Measurements from ENCODE around the gene AKR1C3.
"Not testable (repeated sequence)": the region's sequence is repeated elsewhere in the genome, so short reads cannot be mapped to it uniquely, and the experiment has no call there.

AKR1C3 gene

DNA sequence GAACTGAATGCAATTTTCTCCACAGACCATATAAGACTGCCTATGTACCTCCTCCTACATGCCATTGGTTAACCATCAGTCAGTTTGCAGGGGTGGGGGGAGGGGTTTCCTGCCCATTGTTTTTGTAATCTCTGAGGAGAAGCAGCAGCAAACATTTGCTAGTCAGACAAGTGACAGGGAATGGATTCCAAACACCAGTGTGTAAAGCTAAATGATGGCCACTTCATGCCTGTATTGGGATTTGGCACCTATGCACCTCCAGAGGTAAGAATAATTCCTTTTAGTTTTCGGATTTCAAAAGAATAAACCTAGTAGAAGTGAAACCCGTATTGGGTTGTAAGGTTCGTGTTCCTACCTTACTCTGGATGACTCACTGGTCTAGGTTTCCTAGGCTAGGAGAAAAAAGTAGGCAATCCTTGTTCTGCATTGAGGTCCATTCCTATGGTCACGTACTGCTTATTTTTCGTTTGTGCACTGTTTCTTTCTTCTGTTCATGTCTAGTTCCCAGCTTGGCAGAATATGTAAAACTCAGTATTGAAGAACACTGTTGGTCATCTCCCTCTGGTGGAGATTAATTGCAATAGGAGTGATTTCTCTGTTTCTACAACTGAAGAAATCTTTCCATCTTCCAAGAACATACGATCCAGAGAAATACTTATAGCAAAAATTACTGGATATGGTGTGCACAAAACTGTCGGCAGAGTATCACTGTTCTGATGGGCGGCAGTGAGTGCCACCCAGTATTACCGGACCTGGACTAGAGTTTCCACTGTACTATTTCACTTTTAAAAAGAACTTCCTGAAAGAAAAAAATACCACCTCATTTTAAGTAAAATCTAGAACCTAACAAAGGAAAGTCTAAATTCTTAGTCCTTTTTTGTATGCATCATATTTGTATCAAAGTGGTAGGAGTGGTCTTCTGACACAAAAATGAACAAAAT, at the start of gene AKR1C3:
AKR1C3 (plus strand) TSS at position 150 of the 941 bp plus-strand sequence; CDS start at position 181, 31 bp downstream.
- peaks cover 0 to 54% (median 41%) of the 10 kb centered on the region in 5 donors for H3K4me1 ChIP-seq (ENCODE audit: control insufficient read depth in 5 of 5, insufficient read depth in 5 of 5, low read length in 5 of 5)

GRCh38 chr10:5045095-5045494, 49.1 kb upstream of the AKR1C3 start:
- no peak overlapping the region for H3K4me3 ChIP-seq (ENCODE audit: low read depth in 1 of 5, low read length in 5 of 5)
- peaks cover 5 to 41% (median 35%) of the 10 kb centered on the region in 5 donors for H3K4me1 ChIP-seq (ENCODE audit: control insufficient read depth in 5 of 5, insufficient read depth in 5 of 5, low read length in 5 of 5)
- no peaks in the 10 kb centered on the region for H3K36me3 ChIP-seq (ENCODE audit: control insufficient read depth in 5 of 5, insufficient read depth in 5 of 5, low read length in 5 of 5)
- H3K27me3 ChIP-seq (ENCODE audit: control insufficient read depth in 5 of 5, insufficient read depth in 4 of 5, low read length in 5 of 5): no peaks in the 10 kb centered on the region
- peak overlapping the region; percentile 20 for H3K27ac ChIP-seq (ENCODE audit: low read depth, low read length)
- no peaks in the 10 kb centered on the region for H3K9me3 ChIP-seq (ENCODE audit: control insufficient read depth in 5 of 5, low read length in 5 of 5)
- H3K9ac ChIP-seq (ENCODE audit: low read length in 5 of 5): no peak overlapping the region

More for the DNA sequence above, at the start of gene AKR1C3:
- Histone ChIP-seq H3K27ac (ENCODE audit: low read depth, low read length) (peak within 1 kb of the TSS; percentile 84), H3K4me3 (ENCODE audit: low read depth in 1 of 5, low read length in 5 of 5) (peak within 1 kb of the TSS; percentile 67 to 94 (median 81)), H3K27me3 (ENCODE audit: control insufficient read depth in 5 of 5, insufficient read depth in 4 of 5, low read length in 5 of 5) (no peaks in the 10 kb centered on the region), H3K36me3 (ENCODE audit: control insufficient read depth in 5 of 5, insufficient read depth in 5 of 5, low read length in 5 of 5) (peaks cover 20 to 28% (median 23%) of the 10 kb centered on the region in 5 donors), H3K9ac (ENCODE audit: low read length in 5 of 5) (peak within 1 kb of the TSS; percentile 58 to 90 (median 71)), H3K9me3 (ENCODE audit: control insufficient read depth in 5 of 5, low read length in 5 of 5) (no peaks in the 10 kb centered on the region)

- Histone ChIP-seq H3K36me3 (ENCODE audit: control insufficient read depth in 5 of 5, insufficient read depth in 5 of 5, low read length in 5 of 5) (no peaks in the 10 kb centered on the region), H3K4me3 (ENCODE audit: low read depth in 1 of 5, low read length in 5 of 5) (no peak overlapping the region), H3K4me1 (ENCODE audit: control insufficient read depth in 5 of 5, insufficient read depth in 5 of 5, low read length in 5 of 5) (peaks cover under 1 to 30% (median 24%) of the 10 kb centered on the region in 5 donors), H3K27ac (ENCODE audit: low read depth, low read length) (no peak overlapping the region), H3K9ac (ENCODE audit: low read length in 5 of 5) (no peak overlapping the region), H3K9me3 (ENCODE audit: control insufficient read depth in 5 of 5, low read length in 5 of 5) (no peaks in the 10 kb centered on the region), H3K27me3 (ENCODE audit: control insufficient read depth in 5 of 5, insufficient read depth in 4 of 5, low read length in 5 of 5) (no peaks in the 10 kb centered on the region)
Observed at GRCh38 chr10:5046410-5046809, 47.8 kb upstream of the AKR1C3 start.

DNA sequence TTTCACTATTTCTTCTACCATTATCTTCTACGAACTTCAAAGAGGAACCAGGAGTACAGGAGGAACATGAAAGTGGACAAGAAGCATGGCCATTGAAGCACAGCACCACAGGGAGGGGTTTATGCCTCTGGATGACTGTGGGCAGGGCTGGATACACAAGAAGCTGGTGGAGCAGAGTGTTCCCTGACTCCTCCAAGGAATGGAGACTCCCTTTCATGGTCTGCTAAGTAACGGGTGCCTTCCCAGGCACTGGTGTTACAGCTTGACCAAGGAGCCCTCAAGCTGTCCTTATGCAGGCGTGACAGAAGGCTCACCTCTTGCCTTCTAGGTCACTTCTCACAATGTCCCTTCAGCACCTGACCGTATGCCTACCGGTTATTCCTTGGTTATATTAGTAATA, 47.2 kb upstream of the AKR1C3 start:
- not testable (repeated sequence) for H3K27me3 ChIP-seq (ENCODE audit: control insufficient read depth in 5 of 5, insufficient read depth in 4 of 5, low read length in 5 of 5); H3K4me3 ChIP-seq (ENCODE audit: low read depth in 1 of 5, low read length in 5 of 5); H3K9me3 ChIP-seq (ENCODE audit: control insufficient read depth in 5 of 5, low read length in 5 of 5); H3K9ac ChIP-seq (ENCODE audit: low read length in 5 of 5); H3K36me3 ChIP-seq (ENCODE audit: control insufficient read depth in 5 of 5, insufficient read depth in 5 of 5, low read length in 5 of 5); H3K27ac ChIP-seq (ENCODE audit: low read depth, low read length)
- peaks cover 0 to 23% (median 18%) of the 10 kb centered on the region in 5 donors for H3K4me1 ChIP-seq (ENCODE audit: control insufficient read depth in 5 of 5, insufficient read depth in 5 of 5, low read length in 5 of 5)

- no peak overlapping the region for H3K27ac ChIP-seq (ENCODE audit: low read depth, low read length)
- H3K9me3 ChIP-seq (ENCODE audit: control insufficient read depth in 5 of 5, low read length in 5 of 5): no peaks in the 10 kb centered on the region
Observed at GRCh38 chr10:5047912-5048628, 46.1 kb upstream of the AKR1C3 start.

GRCh38 chr10:5052951-5053500, 41.2 kb upstream of the AKR1C3 start:
- H3K27ac ChIP-seq (ENCODE audit: low read depth, low read length): not testable (repeated sequence)

More at GRCh38 chr10:5047912-5048628, 46.1 kb upstream of the AKR1C3 start:
- Histone ChIP-seq H3K4me1 (ENCODE audit: control insufficient read depth in 5 of 5, insufficient read depth in 5 of 5, low read length in 5 of 5) (peaks cover 0 to 14% (median 9%) of the 10 kb centered on the region in 5 donors), H3K27me3 (ENCODE audit: control insufficient read depth in 5 of 5, insufficient read depth in 4 of 5, low read length in 5 of 5) (no peaks in the 10 kb centered on the region), H3K9ac (ENCODE audit: low read length in 5 of 5) (no peak overlapping the region), H3K4me3 (ENCODE audit: low read depth in 1 of 5, low read length in 5 of 5) (no peak overlapping the region), H3K36me3 (ENCODE audit: control insufficient read depth in 5 of 5, insufficient read depth in 5 of 5, low read length in 5 of 5) (no peaks in the 10 kb centered on the region)

DNA sequence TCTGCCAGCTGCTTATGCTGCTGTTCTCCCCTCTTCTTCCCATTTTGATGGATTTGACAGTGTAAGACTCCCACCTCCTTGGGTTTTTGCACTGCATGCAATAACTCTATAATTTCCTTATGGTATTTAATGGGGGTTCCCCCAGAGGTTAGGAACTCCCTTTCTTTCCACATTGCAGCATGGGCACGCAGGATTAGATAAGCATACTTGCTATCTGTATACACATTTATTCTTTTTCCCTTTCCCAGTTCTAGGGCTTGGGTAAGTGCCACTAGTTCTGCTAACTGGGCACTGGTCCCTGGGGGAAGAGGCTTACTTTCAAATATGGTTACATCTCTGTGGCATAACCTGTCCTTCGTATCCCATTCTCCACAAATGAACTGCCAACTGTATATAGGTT, 39.4 kb upstream of the AKR1C3 start:
- not testable (repeated sequence) for H3K4me3 ChIP-seq (ENCODE audit: low read depth in 1 of 5, low read length in 5 of 5); H3K27ac ChIP-seq (ENCODE audit: low read depth, low read length); H3K27me3 ChIP-seq (ENCODE audit: control insufficient read depth in 5 of 5, insufficient read depth in 4 of 5, low read length in 5 of 5); H3K9me3 ChIP-seq (ENCODE audit: control insufficient read depth in 5 of 5, low read length in 5 of 5); H3K4me1 ChIP-seq (ENCODE audit: control insufficient read depth in 5 of 5, insufficient read depth in 5 of 5, low read length in 5 of 5); H3K36me3 ChIP-seq (ENCODE audit: control insufficient read depth in 5 of 5, insufficient read depth in 5 of 5, low read length in 5 of 5); H3K9ac ChIP-seq (ENCODE audit: low read length in 5 of 5)

More at GRCh38 chr10:5052951-5053500, 41.2 kb upstream of the AKR1C3 start:
- H3K9ac ChIP-seq (ENCODE audit: low read length in 5 of 5); H3K9me3 ChIP-seq (ENCODE audit: control insufficient read depth in 5 of 5, low read length in 5 of 5); H3K4me1 ChIP-seq (ENCODE audit: control insufficient read depth in 5 of 5, insufficient read depth in 5 of 5, low read length in 5 of 5); H3K27me3 ChIP-seq (ENCODE audit: control insufficient read depth in 5 of 5, insufficient read depth in 4 of 5, low read length in 5 of 5); H3K36me3 ChIP-seq (ENCODE audit: control insufficient read depth in 5 of 5, insufficient read depth in 5 of 5, low read length in 5 of 5); H3K4me3 ChIP-seq (ENCODE audit: low read depth in 1 of 5, low read length in 5 of 5): not testable (repeated sequence)

DNA sequence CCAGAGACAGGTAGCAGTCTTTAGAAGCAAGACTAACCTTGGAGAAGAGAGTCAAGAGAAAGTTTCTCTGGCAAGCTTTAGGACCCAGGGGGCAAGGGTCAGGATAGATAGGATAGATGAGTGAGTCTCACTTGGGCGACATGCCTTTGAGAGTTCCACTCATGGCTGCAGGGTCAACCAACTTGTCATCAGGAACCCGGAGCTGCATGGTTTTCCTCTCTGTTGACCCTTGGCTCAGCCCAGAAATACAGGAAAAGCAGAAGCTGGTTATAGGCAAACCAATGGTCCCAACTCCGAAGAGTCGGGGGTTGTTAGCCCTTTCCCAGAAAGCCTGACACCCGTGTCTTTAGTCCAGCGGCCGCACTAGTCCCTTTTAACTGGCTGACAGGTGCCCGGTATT, 34.9 kb upstream of the AKR1C3 start:
- H3K4me3 ChIP-seq (ENCODE audit: low read depth in 1 of 5, low read length in 5 of 5); H3K27me3 ChIP-seq (ENCODE audit: control insufficient read depth in 5 of 5, insufficient read depth in 4 of 5, low read length in 5 of 5); H3K27ac ChIP-seq (ENCODE audit: low read depth, low read length); H3K9ac ChIP-seq (ENCODE audit: low read length in 5 of 5); H3K9me3 ChIP-seq (ENCODE audit: control insufficient read depth in 5 of 5, low read length in 5 of 5); H3K4me1 ChIP-seq (ENCODE audit: control insufficient read depth in 5 of 5, insufficient read depth in 5 of 5, low read length in 5 of 5); H3K36me3 ChIP-seq (ENCODE audit: control insufficient read depth in 5 of 5, insufficient read depth in 5 of 5, low read length in 5 of 5): not testable (repeated sequence)

- H3K27me3 ChIP-seq (ENCODE audit: control insufficient read depth in 5 of 5, insufficient read depth in 4 of 5, low read length in 5 of 5); H3K4me3 ChIP-seq (ENCODE audit: low read depth in 1 of 5, low read length in 5 of 5); H3K9ac ChIP-seq (ENCODE audit: low read length in 5 of 5); H3K36me3 ChIP-seq (ENCODE audit: control insufficient read depth in 5 of 5, insufficient read depth in 5 of 5, low read length in 5 of 5); H3K4me1 ChIP-seq (ENCODE audit: control insufficient read depth in 5 of 5, insufficient read depth in 5 of 5, low read length in 5 of 5); H3K27ac ChIP-seq (ENCODE audit: low read depth, low read length); H3K9me3 ChIP-seq (ENCODE audit: control insufficient read depth in 5 of 5, low read length in 5 of 5): not testable (repeated sequence)
Observed at GRCh38 chr10:5060791-5061190, 33.4 kb upstream of the AKR1C3 start.

GRCh38 chr10:5064656-5065055, 29.6 kb upstream of the AKR1C3 start:
- Histone ChIP-seq H3K9ac (ENCODE audit: low read length in 5 of 5) (no peak overlapping the region), H3K4me3 (ENCODE audit: low read depth in 1 of 5, low read length in 5 of 5) (no peak overlapping the region), H3K27ac (ENCODE audit: low read depth, low read length) (no peak overlapping the region), H3K9me3 (ENCODE audit: control insufficient read depth in 5 of 5, low read length in 5 of 5) (peaks cover 0 to under 1% (median 0%) of the 10 kb centered on the region in 5 donors), H3K27me3 (ENCODE audit: control insufficient read depth in 5 of 5, insufficient read depth in 4 of 5, low read length in 5 of 5) (no peaks in the 10 kb centered on the region), H3K4me1 (ENCODE audit: control insufficient read depth in 5 of 5, insufficient read depth in 5 of 5, low read length in 5 of 5) (peaks cover 0 to 37% (median 8%) of the 10 kb centered on the region in 5 donors), H3K36me3 (ENCODE audit: control insufficient read depth in 5 of 5, insufficient read depth in 5 of 5, low read length in 5 of 5) (peaks cover 0 to 3% (median 0%) of the 10 kb centered on the region in 5 donors)
